ENCODE measurements around the gene PRKCB.
"Not testable (repeated sequence)": the region's sequence is repeated elsewhere in the genome, so short reads cannot be mapped to it uniquely, and the experiment has no call there.

PRKCB gene

GRCh38 chr16:24108090-24108489, 272.3 kb downstream of the PRKCB start:
- not testable (repeated sequence) for DNase-seq

GRCh38 chr16:24111724-24112302, 276.0 kb downstream of the PRKCB start:
- DNase-seq: no peak

GRCh38 chr16:24113115-24113745, 277.4 kb downstream of the PRKCB start:
- no peak for DNase-seq

- DNase-seq: no peak
These were observed 279.1 kb downstream of the PRKCB start for GRCh38 chr16:24114876-24115275.

GRCh38 chr16:24116046-24116776, 280.4 kb downstream of the PRKCB start:
- DNase-seq: no peak

- DNase-seq: no peak
These were observed 281.2 kb downstream of the PRKCB start for GRCh38 chr16:24116989-24117388.

GRCh38 chr16:24117680-24118079, 281.9 kb downstream of the PRKCB start:
- DNase-seq: no peak

GRCh38 chr16:24118126-24118821, 282.5 kb downstream of the PRKCB start:
- no peak for DNase-seq

GRCh38 chr16:24119807-24120206, 284.0 kb downstream of the PRKCB start:
- no peak for DNase-seq

- DNase-seq: no peak
These were observed 287.5 kb downstream of the PRKCB start for GRCh38 chr16:24123275-24123674.

- no peak for DNase-seq
These were observed 288.5 kb downstream of the PRKCB start for GRCh38 chr16:24124291-24124690.

GRCh38 chr16:24125214-24125613, 289.4 kb downstream of the PRKCB start:
- DNase-seq: no peak

- no peak for DNase-seq
These were observed 293.7 kb downstream of the PRKCB start for GRCh38 chr16:24129412-24129918.

- no peak for DNase-seq
These were observed 294.8 kb downstream of the PRKCB start for GRCh38 chr16:24130494-24131085.

GRCh38 chr16:24131294-24131693, 295.5 kb downstream of the PRKCB start:
- no peak for DNase-seq

GRCh38 chr16:24132048-24132796, 296.4 kb downstream of the PRKCB start:
- no peak for DNase-seq

GRCh38 chr16:24132797-24133155, 297.0 kb downstream of the PRKCB start:
- DNase-seq: no peak

GRCh38 chr16:24135624-24136565, 300.1 kb downstream of the PRKCB start:
- no peak for DNase-seq

GRCh38 chr16:24138024-24138423, 302.2 kb downstream of the PRKCB start:
- DNase-seq: no peak

- no peak for DNase-seq
These were observed 302.8 kb downstream of the PRKCB start for GRCh38 chr16:24138575-24138974.

- DNase-seq: no peak
These were observed 303.5 kb downstream of the PRKCB start for GRCh38 chr16:24139282-24139681.
